ENCODE measurements around the gene C4BPB.
"Not testable (repeated sequence)": the region's sequence is repeated elsewhere in the genome, so short reads cannot be mapped to it uniquely, and the experiment has no call there.

The C4BPB gene, protein sequence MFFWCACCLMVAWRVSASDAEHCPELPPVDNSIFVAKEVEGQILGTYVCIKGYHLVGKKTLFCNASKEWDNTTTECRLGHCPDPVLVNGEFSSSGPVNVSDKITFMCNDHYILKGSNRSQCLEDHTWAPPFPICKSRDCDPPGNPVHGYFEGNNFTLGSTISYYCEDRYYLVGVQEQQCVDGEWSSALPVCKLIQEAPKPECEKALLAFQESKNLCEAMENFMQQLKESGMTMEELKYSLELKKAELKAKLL

GRCh38 chr1:207088701-207089626 is at the start of gene C4BPB:
C4BPB (plus strand) TSS chr1:207088860; CDS start chr1:207089532, 672 bp downstream.
- Histone ChIP-seq H3K4me1 (ENCODE audit: control insufficient read depth in 1 of 2, insufficient read depth in 1 of 2, low read depth in 1 of 2, low read length in 1 of 2) (peaks cover 0 to 6% of the 10 kb centered on the region in 2 experiments), H3K36me3 (no peaks in the 10 kb centered on the region), H3K9me3 (no peaks in the 10 kb centered on the region), H3K27ac (no peak within 1 kb of the TSS), H3K4me3 (ENCODE audit: low read depth in 1 of 2, low read length in 1 of 2) (no peak within 1 kb of the TSS), H3K27me3 (peaks cover 4% of the 10 kb centered on the region)
- TF ChIP-seq, protein P1, sequence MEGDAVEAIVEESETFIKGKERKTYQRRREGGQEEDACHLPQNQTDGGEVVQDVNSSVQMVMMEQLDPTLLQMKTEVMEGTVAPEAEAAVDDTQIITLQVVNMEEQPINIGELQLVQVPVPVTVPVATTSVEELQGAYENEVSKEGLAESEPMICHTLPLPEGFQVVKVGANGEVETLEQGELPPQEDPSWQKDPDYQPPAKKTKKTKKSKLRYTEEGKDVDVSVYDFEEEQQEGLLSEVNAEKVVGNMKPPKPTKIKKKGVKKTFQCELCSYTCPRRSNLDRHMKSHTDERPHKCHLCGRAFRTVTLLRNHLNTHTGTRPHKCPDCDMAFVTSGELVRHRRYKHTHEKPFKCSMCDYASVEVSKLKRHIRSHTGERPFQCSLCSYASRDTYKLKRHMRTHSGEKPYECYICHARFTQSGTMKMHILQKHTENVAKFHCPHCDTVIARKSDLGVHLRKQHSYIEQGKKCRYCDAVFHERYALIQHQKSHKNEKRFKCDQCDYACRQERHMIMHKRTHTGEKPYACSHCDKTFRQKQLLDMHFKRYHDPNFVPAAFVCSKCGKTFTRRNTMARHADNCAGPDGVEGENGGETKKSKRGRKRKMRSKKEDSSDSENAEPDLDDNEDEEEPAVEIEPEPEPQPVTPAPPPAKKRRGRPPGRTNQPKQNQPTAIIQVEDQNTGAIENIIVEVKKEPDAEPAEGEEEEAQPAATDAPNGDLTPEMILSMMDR (IDR thresholded peaks at IDR 0.05) = no peak

DNA sequence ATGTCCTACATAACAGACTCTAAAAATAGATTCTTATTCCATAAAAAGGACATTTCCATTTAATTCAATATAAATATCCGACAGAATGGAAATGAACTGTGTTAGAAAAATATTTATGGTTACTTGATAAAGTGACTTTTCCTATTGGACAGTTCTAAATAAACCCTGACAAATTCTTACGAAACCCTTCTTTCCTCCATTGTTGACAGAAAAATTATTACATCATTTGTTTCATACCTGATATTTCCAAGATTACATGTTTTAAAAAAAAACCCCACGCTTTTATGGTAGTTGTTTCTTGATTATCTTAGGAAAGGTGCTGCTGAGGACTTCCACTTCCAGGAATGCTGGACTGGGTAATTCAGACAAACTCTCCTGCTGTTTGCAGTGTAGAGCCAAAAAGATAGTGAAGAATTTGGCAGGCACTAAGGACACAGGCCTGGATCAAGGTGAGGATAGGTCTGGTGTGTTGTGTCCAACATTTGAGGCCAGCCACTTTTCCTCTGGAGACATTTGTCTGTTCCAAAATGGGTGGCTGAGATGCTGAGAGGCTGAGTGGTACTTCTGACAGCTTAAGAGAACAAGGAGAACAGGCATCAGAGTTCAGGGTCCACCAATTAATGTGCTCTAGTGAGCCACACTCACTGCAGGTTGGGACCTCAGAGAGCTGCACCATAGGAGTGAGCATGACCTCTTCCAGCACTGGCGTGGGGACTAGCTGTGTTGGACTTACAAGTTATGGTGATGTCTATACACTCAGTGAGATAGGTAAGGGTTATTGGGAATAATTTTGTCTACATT is 49.1 kb upstream of the C4BPB start:
- no peaks in the 10 kb centered on the region for H3K4me1 ChIP-seq (ENCODE audit: control insufficient read depth in 1 of 2, insufficient read depth in 1 of 2, low read depth in 1 of 2, low read length in 1 of 2)
- peaks cover 44% of the 10 kb centered on the region for H3K27me3 ChIP-seq
- H3K9me3 ChIP-seq = no peaks in the 10 kb centered on the region
- no peak overlapping the region for H3K27ac ChIP-seq
- TF ChIP-seq, protein P1 (IDR thresholded peaks at IDR 0.05) = no peak
- H3K4me3 ChIP-seq (ENCODE audit: low read depth in 1 of 2, low read length in 1 of 2) = no peak overlapping the region
- peaks cover 8% of the 10 kb centered on the region for H3K36me3 ChIP-seq

GRCh38 chr1:207040181-207040533 is 48.5 kb upstream of the C4BPB start:
- Histone ChIP-seq H3K4me1 (ENCODE audit: control insufficient read depth in 1 of 2, insufficient read depth in 1 of 2, low read depth in 1 of 2, low read length in 1 of 2) (no peaks in the 10 kb centered on the region), H3K27ac (no peak overlapping the region), H3K36me3 (peaks cover 10% of the 10 kb centered on the region), H3K4me3 (ENCODE audit: low read depth in 1 of 2, low read length in 1 of 2) (no peak overlapping the region), H3K27me3 (peaks cover 39% of the 10 kb centered on the region), H3K9me3 (no peaks in the 10 kb centered on the region)
- TF ChIP-seq, protein P1 (IDR thresholded peaks at IDR 0.05) = no peak

DNA sequence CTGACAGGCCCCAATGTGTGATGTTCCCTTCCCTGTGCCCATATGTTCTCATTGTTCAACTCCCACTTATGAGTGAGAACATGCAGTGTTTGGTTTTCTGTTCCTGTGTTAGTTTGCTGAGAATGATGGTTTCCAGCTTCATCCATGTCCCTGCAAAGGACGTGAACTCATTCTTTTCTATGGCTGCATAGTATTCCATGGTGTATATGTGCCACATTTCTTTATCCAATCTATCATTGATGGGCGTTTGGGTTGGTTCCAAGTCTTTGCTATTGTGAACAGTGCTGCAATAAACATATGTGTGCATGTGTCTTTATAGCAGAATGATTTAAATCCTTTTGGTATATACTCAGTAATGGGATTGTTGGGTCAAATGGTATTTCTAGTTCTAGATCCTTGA is 47.3 kb upstream of the C4BPB start:
- H3K9me3 ChIP-seq; H3K4me1 ChIP-seq (ENCODE audit: control insufficient read depth in 1 of 2, insufficient read depth in 1 of 2, low read depth in 1 of 2, low read length in 1 of 2); H3K4me3 ChIP-seq (ENCODE audit: low read depth in 1 of 2, low read length in 1 of 2); H3K27ac ChIP-seq: not testable (repeated sequence)
- peaks cover 30% of the 10 kb centered on the region for H3K27me3 ChIP-seq
- H3K36me3 ChIP-seq = peaks cover 13% of the 10 kb centered on the region

GRCh38 chr1:207045453-207045852 is 43.2 kb upstream of the C4BPB start:
- Histone ChIP-seq H3K4me1 (ENCODE audit: control insufficient read depth in 1 of 2, insufficient read depth in 1 of 2, low read depth in 1 of 2, low read length in 1 of 2) (peaks cover 36 to 39% of the 10 kb centered on the region in 2 experiments), H3K27me3 (no peaks in the 10 kb centered on the region), H3K27ac (no peak overlapping the region), H3K36me3 (peaks cover 33% of the 10 kb centered on the region), H3K9me3 (no peaks in the 10 kb centered on the region), H3K4me3 (ENCODE audit: low read depth in 1 of 2, low read length in 1 of 2) (no peak overlapping the region)
- TF ChIP-seq, protein P1 (IDR thresholded peaks at IDR 0.05) = no peak

Data from neutrophil (primary cell).